Activated naive CD4-positive, alpha-beta T cell (primary cell): ENCODE measurements around the gene TRIP10.

Experiments
- DNase-seq, 4 experiments: peaks; one replicate each; lab custom pipeline; 2025; lab: John Stamatoyannopoulos, UW

TRIP10 gene

GRCh38 chr19:6712231-6712630 is 27.2 kb upstream of the TRIP10 start:
- DNase-seq, result no peak

GRCh38 chr19:6712692-6713670 is 26.5 kb upstream of the TRIP10 start:
- DNase-seq, result no peak

GRCh38 chr19:6713773-6714692 is 25.4 kb upstream of the TRIP10 start:
- no peak for DNase-seq

- DNase-seq, result no peak
These were observed 24.5 kb upstream of the TRIP10 start for GRCh38 chr19:6714749-6715555.

GRCh38 chr19:6716610-6716970 is 22.9 kb upstream of the TRIP10 start:
- no peak for DNase-seq

- no peak for DNase-seq
These were observed 22.4 kb upstream of the TRIP10 start for GRCh38 chr19:6717036-6717435.

- DNase-seq, result no peak
These were observed 22.0 kb upstream of the TRIP10 start for GRCh38 chr19:6717441-6717971.

- no peak for DNase-seq
These were observed 21.3 kb upstream of the TRIP10 start for GRCh38 chr19:6718111-6718740.

GRCh38 chr19:6718741-6719539 is 20.5 kb upstream of the TRIP10 start:
- DNase-seq, result no peak

- no peak for DNase-seq
These were observed 20.0 kb upstream of the TRIP10 start for GRCh38 chr19:6719540-6719861.

- no peak for DNase-seq
These were observed 19.5 kb upstream of the TRIP10 start for GRCh38 chr19:6719992-6720368.

- no peak for DNase-seq
These were observed 18.9 kb upstream of the TRIP10 start, which contains the start of gene C3 for GRCh38 chr19:6720369-6721137. TSS of gene C3 (minus strand) at chr19:6720650. CDS start at chr19:6720589, 61 bp downstream.

GRCh38 chr19:6721138-6721474 is 18.4 kb upstream of the TRIP10 start:
- DNase-seq, result no peak

- DNase-seq, result no peak
These were observed 17.7 kb upstream of the TRIP10 start for GRCh38 chr19:6721773-6722172.

GRCh38 chr19:6723108-6723618 is 16.3 kb upstream of the TRIP10 start:
- no peak for DNase-seq

GRCh38 chr19:6723738-6724137 is 15.7 kb upstream of the TRIP10 start:
- DNase-seq, result no peak

- no peak for DNase-seq
These were observed 14.6 kb upstream of the TRIP10 start for GRCh38 chr19:6724631-6725492.

- no peak for DNase-seq
These were observed 13.8 kb upstream of the TRIP10 start for GRCh38 chr19:6725513-6726231.
